Dermis microvascular lymphatic vessel endothelial cell (primary cell): Measurements from ENCODE around the gene HGFAC. TPM values are rescaled to one million over a fixed set of nuclear protein-coding genes. Genes with fewer than 3 reads are reported as not detected.
"Not testable (repeated sequence)": the region's sequence is repeated elsewhere in the genome, so short reads cannot be mapped to it uniquely, and the experiment has no call there.

ENCODE experiments used
- DNase-seq, 2 donors: peaks; one replicate each; pipeline versions ENCODE4 v3.0.0 to v3.0.0-alpha.2; 2010; ENCODE audit warnings: low read depth in 2 of 2
- total RNA-seq: library from RNA; depleted of rRNA; stranded (reverse); fragments of >200 nt; gene quantifications from 2 replicates; pipeline ENCODE4 v1.2.1, GENCODE V29; 2014

The HGFAC gene
- total RNA-seq, 1 donor from 2014 or later = 0.13 TPM

- DNase-seq = no peak
Observed at GRCh38 chr4:3440979-3441500, 728 bp upstream of the HGFAC start.

GRCh38 chr4:3442460-3442958 is 741 bp downstream of the HGFAC start:
- DNase-seq = no peak

DNA sequence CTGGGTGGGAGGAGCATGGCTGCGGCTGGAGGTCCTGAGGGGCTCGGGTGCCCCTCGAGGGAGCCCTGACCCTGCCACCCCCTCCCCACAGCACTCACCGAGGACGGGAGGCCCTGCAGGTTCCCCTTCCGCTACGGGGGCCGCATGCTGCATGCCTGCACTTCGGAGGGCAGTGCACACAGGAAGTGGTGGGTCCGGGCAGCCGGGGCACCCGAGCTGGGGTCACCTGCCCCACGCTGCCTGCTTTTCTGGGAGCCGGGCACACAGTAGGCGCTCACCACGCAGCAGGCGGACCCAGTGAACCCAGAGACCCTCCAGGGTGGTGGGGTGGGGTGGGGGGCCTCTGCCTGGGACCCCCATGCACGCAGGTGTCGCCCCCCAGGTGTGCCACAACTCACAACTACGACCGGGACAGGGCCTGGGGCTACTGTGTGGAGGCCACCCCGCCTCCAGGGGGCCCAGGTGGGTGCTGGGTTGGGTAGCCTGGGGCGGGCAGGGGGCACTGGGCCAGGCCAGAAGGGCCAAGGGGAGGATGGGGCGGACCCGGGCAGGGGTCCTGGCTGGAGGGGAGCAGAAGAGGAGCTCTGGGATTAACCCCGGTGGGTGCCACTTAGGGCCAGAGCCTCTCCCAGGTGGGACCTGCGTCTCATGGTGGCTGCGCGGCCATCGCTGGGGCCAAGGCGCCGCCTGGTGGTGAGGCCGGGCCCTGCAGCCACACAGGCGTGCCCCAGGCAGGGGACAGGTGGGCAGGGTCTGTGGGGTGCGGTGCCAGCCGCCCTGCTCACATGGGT is 1.4 kb downstream of the HGFAC start:
- peak; percentile 6 to 37 for DNase-seq

DNA sequence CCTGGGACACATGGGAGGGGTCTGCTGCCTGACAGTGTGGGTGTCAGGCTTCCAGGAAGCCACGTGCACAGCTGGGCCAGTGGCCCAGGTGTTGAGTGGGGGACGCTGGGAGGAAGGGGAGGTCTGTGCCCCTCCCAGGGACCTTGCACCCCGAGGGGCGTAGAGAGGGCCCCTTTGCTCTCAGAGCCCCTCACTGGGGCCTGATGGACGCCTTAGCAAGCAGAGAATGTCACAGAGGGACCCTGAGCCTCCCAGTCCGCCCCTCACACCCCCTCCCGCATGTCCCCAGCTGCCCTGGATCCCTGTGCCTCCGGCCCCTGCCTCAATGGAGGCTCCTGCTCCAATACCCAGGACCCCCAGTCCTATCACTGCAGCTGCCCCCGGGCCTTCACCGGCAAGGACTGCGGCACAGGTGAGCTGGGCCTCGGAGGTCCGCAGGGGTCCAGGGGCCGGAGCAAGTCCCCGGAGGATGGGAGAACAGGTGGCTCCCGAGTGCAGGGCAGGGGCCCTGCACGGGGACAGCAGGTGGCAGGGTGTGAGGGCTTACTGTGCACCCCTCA is 2.1 kb downstream of the HGFAC start:
- no peak for DNase-seq

- no peak for DNase-seq
Observed at GRCh38 chr4:3444351-3445110, 2.8 kb downstream of the HGFAC start.

DNA sequence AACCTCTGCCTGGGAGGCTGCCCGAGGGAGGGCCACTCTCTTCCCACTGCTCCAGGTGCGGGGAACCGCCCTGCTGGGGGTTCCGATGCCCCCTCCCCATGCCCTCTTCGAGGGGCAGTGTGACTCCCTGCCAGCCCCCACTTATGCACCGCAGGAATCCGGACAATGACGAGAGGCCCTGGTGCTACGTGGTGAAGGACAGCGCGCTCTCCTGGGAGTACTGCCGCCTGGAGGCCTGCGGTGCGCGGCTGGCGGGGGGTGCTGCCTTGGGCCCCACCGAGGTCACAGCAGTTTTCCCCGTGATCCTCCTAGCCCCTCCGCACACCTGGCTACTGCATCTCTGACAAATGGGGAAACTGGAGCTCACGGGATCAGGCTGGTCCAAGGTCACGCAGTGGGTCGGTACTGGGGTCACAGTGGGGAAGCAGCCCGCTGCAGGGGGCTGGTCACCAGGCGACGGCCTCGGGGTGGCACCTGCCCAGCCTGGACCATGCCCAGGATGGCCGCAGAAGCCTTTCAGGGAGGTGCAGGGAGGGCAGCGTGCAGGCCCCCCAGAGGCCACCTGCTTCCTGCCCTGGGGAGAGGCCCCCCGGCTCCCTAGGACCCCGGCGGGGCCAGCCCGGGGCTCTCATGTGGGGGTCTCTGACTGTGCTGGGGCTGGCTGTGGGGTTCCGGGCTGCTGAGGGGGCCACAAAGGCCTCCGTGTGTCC is 3.5 kb downstream of the HGFAC start:
- no peak for DNase-seq

DNA sequence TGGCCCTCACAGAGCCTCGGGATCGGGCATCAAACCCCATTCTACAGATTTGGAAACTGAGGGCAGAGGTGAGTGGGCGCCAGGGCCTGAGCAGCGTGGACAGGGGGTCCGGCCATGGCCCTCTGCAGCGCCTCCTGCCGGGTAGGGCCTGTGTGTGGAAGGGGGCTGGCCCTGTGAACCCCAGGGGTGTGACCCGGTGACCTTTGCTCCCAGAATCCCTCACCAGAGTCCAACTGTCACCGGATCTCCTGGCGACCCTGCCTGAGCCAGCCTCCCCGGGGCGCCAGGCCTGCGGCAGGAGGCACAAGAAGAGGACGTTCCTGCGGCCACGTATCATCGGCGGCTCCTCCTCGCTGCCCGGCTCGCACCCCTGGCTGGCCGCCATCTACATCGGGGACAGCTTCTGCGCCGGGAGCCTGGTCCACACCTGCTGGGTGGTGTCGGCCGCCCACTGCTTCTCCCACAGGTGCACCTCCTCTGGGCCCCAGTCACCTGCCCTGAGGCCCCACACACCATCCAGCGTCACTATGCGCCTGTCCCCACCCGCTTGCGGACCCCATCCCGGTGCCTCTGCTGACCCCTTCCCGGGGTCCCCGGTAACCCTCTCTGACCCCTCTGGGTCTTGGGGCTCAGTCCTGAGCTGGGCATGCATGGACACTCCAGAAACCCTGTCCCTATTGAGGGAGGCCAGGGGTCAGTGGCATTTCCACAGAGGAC is 4.2 kb downstream of the HGFAC start:
- DNase-seq = no peak

GRCh38 chr4:3446631-3447320 is 5.0 kb downstream of the HGFAC start:
- DNase-seq = no peak

DNA sequence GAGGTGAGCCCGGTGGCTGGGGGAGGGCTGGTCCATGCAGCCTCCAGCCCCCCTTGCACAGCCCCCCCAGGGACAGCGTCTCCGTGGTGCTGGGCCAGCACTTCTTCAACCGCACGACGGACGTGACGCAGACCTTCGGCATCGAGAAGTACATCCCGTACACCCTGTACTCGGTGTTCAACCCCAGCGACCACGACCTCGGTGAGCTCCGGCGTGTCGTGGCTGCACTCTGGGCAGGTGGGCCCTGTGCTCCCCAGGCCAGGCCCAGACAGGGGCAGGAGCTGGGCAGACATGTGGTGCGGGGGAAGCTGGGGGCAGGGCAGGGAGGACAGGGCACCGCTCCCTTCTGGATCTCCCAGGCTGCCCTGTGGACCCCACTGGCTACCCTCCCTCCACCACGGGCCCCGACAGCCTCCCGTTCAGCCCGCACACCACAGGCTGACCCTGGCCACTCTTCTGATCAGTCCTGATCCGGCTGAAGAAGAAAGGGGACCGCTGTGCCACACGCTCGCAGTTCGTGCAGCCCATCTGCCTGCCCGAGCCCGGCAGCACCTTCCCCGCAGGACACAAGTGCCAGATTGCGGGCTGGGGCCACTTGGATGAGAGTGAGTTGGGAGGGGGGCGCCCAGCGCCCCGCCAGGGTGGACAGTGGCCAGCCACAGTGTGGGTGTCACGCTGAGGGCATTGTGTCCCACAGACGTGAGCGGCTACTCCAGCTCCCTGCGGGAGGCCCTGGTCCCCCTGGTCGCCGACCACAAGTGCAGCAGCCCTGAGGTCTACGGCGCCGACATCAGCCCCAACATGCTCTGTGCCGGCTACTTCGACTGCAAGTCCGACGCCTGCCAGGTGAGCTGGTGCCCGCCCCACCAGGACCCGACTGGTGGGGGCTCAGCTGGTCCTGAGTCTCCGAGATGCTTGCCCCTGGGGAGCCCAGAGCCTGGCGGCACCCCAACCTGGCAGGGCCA is 5.9 kb downstream of the HGFAC start:
- no peak for DNase-seq

DNA sequence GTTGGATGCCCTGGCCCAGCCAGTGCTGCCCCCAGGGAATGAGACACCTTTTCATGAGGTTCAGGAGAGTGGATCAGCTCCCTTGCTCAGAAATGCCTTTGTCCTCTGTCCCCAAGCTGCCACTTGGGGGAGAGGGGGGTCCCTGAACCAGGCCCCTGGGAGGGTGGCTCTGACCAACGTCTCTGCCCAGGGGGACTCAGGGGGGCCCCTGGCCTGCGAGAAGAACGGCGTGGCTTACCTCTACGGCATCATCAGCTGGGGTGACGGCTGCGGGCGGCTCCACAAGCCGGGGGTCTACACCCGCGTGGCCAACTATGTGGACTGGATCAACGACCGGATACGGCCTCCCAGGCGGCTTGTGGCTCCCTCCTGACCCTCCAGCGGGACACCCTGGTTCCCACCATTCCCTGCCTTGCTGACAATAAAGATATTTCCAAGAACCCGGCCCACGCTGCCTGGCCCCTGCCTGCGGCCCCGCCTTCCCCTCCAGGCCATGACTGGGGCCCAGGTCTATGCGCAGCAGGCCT is 7.3 kb downstream of the HGFAC start:
- DNase-seq = no peak

- DNase-seq = no peak
Observed at GRCh38 chr4:3449574-3450534, 8.1 kb downstream of the HGFAC start.

DNA sequence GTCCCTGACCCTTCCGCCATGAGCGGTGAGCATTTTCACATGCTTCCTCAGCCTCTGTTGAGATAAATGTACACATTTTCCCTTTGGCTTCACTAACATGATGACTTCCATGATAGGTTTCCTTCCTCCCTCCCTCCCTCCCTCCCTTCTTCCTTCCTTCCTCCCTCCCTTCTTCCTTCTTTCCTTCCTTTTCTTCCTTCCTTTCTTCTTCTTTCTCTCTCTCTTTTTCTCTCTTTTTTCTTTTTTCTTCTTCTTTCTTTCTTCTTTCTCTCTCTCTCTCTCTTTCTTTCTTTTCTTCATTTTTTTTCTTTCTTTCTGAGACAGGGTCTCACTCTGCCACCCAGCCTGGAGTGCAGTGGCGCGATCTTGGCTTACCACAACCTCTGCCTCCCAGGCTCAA is 8.9 kb downstream of the HGFAC start:
- no peak for DNase-seq

DNA sequence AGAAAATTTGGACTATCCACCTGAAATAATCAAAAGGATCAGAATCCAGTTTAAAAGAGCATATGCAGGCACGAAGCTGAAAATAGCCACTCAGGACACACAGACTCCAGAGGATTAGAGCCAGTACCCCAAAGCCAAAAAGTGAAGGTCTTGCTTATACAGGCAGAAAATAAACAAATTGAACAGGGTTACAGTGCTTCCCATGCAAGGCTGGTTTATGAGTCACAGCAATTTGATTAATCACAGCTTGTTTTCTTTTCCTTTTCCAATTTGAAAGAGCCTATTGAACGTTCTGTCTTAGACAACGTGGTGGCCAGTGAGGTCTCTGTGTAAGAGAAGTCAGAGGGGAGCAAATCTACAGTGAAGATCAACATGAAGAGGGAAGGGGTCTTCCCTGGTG is 10.2 kb downstream of the HGFAC start:
- peak in 1 of 2 donors; percentile 23 for DNase-seq

GRCh38 chr4:3452376-3452775 is 10.6 kb downstream of the HGFAC start:
- peak in 1 of 2 donors; percentile 18 for DNase-seq

DNA sequence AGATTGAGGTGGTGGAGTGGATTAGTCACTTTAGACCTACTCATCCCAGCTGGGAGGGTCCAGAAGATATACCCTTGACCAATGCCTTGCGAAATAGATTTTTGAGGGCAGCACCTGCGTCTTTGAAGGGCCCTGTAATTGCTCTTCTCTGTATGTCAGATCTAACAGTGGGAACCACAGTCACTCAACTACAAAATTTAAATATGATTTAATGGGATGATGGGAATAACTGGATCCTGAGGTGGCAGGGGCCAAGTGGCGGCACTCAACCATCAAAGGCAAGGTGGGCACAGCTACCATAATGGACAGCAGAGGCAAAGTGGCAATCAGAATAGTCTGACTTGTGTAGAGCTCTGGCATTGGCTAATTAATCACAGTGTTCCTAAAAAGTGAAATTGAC is 13.8 kb downstream of the HGFAC start:
- not testable (repeated sequence) for DNase-seq

GRCh38 chr4:3458371-3458770 is 16.6 kb downstream of the HGFAC start:
- no peak for DNase-seq

GRCh38 chr4:3459156-3459555 is 17.4 kb downstream of the HGFAC start:
- not testable (repeated sequence) for DNase-seq

- DNase-seq = no peak
Observed at GRCh38 chr4:3460926-3461325, 19.2 kb downstream of the HGFAC start.
